Measurements from ENCODE around the gene WAPL.

The WAPL gene

GRCh38 chr10:86388119-86388704 is 133.4 kb downstream of the WAPL start:
- DNase-seq, result no peak

GRCh38 chr10:86387178-86387794 is 134.3 kb downstream of the WAPL start:
- DNase-seq, result no peak

- DNase-seq, result no peak
These were observed 135.8 kb downstream of the WAPL start for GRCh38 chr10:86385806-86386205.
